Uterus (tissue), 2 donors: ENCODE data around the gene IRF2.

Source experiments
- POLR2A ChIP-seq, 2 donors: fragments of 450-650 bp; IDR thresholded peaks; one replicate each; pipeline ENCODE4 v1.6.1; 2016; ENCODE audit warnings: antibody characterized with exemption in 2 of 2, mild to moderate bottlenecking in 1 of 2, moderate library complexity in 1 of 2
- TF ChIP-seq, protein P1 (sequence below), 4 experiments: fragments of 200-600 bp in 2 of 4; fragments of 450-650 bp in 2 of 4; sonication (generic) in 2 of 4; IDR thresholded peaks; one replicate each; pipeline ENCODE4 v1.5.1; 2016 to 2019; ENCODE audit warnings: antibody characterized with exemption in 4 of 4, mild to moderate bottlenecking in 2 of 4, moderate library complexity in 1 of 4

GRCh38 chr4:184388106-184388505, 86.2 kb downstream of the IRF2 start:
- TF ChIP-seq, protein P1, sequence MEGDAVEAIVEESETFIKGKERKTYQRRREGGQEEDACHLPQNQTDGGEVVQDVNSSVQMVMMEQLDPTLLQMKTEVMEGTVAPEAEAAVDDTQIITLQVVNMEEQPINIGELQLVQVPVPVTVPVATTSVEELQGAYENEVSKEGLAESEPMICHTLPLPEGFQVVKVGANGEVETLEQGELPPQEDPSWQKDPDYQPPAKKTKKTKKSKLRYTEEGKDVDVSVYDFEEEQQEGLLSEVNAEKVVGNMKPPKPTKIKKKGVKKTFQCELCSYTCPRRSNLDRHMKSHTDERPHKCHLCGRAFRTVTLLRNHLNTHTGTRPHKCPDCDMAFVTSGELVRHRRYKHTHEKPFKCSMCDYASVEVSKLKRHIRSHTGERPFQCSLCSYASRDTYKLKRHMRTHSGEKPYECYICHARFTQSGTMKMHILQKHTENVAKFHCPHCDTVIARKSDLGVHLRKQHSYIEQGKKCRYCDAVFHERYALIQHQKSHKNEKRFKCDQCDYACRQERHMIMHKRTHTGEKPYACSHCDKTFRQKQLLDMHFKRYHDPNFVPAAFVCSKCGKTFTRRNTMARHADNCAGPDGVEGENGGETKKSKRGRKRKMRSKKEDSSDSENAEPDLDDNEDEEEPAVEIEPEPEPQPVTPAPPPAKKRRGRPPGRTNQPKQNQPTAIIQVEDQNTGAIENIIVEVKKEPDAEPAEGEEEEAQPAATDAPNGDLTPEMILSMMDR (IDR thresholded peaks at IDR 0.05) = no peak
- no peak for TF ChIP-seq POLR2A (IDR thresholded peaks at IDR 0.05)
